ENCODE measurements around the gene AADACL2.

GRCh38 chr3:151770956-151771355 is 37.2 kb downstream of the AADACL2 start:
- no peak for TF ChIP-seq CTCF (IDR thresholded peaks at IDR 0.05)
- TF ChIP-seq POLR2A (IDR thresholded peaks at IDR 0.05): no peak

All from prostate gland (tissue), 2 donors.